OCI-LY7 (cell line): ENCODE measurements around the gene NFKB1. TPM values are rescaled to one million over a fixed set of nuclear protein-coding genes. Genes with fewer than 3 reads are reported as not detected.

Experiments used
- BruUV-seq: library from RNA; stranded (reverse); fragments of 400-500 nt; replicated peaks from 2 replicates; lab custom pipeline; 2021; lab: Mats Ljungman, UMichigan
- CTCF ChIA-PET: fragments of 300-600 bp; sonication (Branson Sonifier 250); formaldehyde crosslinking; loops from one replicate; lab custom pipeline; 2022; ENCODE audit warnings: antibody characterized with exemption; ENCODE audit not compliant: unreplicated experiment; lab: Charles Lee
- POLR2A ChIA-PET: fragments of 300-600 bp; sonication (Branson Sonifier 250); formaldehyde crosslinking; loops from one replicate; lab custom pipeline; 2022; ENCODE audit warnings: antibody characterized with exemption; lab: Charles Lee
- DNase-seq: peaks from one replicate; pipeline ENCODE4 v3.0.0-alpha.2; 2015; ENCODE audit warnings: low spot score
- H2AFZ ChIP-seq: fragments of 200-600 bp; sonication (generic), shearing (Covaris generic); 2 replicates; pipeline ENCODE4 v1.6.1; 2014; ENCODE audit warnings: mild to moderate bottlenecking, antibody characterized with exemption, low read length, moderate library complexity
- H3K27ac ChIP-seq: fragments of 200-600 bp; sonication (generic); 2 replicates; pipeline ENCODE4 v1.5.1; 2014; ENCODE audit warnings: mixed run types, low read depth, mild to moderate bottlenecking, moderate library complexity, low read length, inconsistent platforms; ENCODE audit not compliant: poor library complexity, severe bottlenecking
- H3K36me3 ChIP-seq: fragments of 200-600 bp; sonication (generic); 2 replicates; pipeline ENCODE4 v1.6.1; 2014; ENCODE audit warnings: mild to moderate bottlenecking, antibody characterized with exemption, low read length, moderate library complexity, mixed read lengths; ENCODE audit not compliant: insufficient read depth
- H3K4me1 ChIP-seq: fragments of 200-600 bp; sonication (generic); 2 replicates; pipeline ENCODE4 v1.5.1; 2014; ENCODE audit warnings: mild to moderate bottlenecking, low read length; ENCODE audit not compliant: insufficient read depth, poor library complexity, severe bottlenecking
- H3K4me2 ChIP-seq: fragments of 200-600 bp; sonication (generic); 2 replicates; pipeline ENCODE4 v1.6.1; 2014; ENCODE audit warnings: mild to moderate bottlenecking, low read length
- H3K4me3 ChIP-seq: fragments of 200-600 bp; sonication (generic); 2 replicates; pipeline ENCODE4 v1.5.1; 2014; ENCODE audit warnings: mild to moderate bottlenecking, low read depth, low read length; ENCODE audit not compliant: poor library complexity, severe bottlenecking
- H3K79me2 ChIP-seq: fragments of 200-600 bp; sonication (generic); 2 replicates; pipeline ENCODE4 v1.6.1; 2016; ENCODE audit warnings: low read depth, mild to moderate bottlenecking, low read length, moderate library complexity, mixed read lengths; ENCODE audit not compliant: insufficient read depth
- H3K9me2 ChIP-seq: fragments of 200-600 bp; sonication (generic); 2 replicates; pipeline ENCODE4 v1.6.1; 2016; ENCODE audit warnings: mild to moderate bottlenecking, low read length, mixed read lengths; ENCODE audit not compliant: insufficient read depth
- H3K9me3 ChIP-seq: fragments of 200-600 bp; sonication (generic); 2 replicates; pipeline ENCODE4 v1.6.1; 2014; ENCODE audit warnings: mild to moderate bottlenecking, mixed run types, low read length, mixed read lengths
- H4K20me1 ChIP-seq: fragments of 200-600 bp; sonication (generic); 2 replicates; pipeline ENCODE4 v1.6.1; 2014; ENCODE audit warnings: mild to moderate bottlenecking, antibody characterized with exemption, low read length, moderate library complexity, mixed read lengths; ENCODE audit not compliant: insufficient read depth
- CTCF ChIP-seq: fragments of 200-600 bp; sonication (generic); conservative IDR thresholded peaks from 2 replicates; pipeline ENCODE4 v1.5.1; 2014; ENCODE audit warnings: mild to moderate bottlenecking, antibody characterized with exemption, low read length, moderate library complexity, mixed read lengths
- EZH2phosphoT487 ChIP-seq: fragments of 200-600 bp; sonication (generic); IDR thresholded peaks from 2 replicates; pipeline ENCODE4 v1.6.1; 2018; ENCODE audit warnings: low read depth, borderline replicate concordance, mild to moderate bottlenecking, mixed run types, antibody characterized with exemption, low read length, moderate library complexity, mixed read lengths
- intact Hi-C: fragments of 100-400 bp; cut with micrococcal nuclease; formaldehyde crosslinking; loops from one replicate; pipeline ENCODE4 v1.10.0; 2022; ENCODE audit not compliant: unreplicated experiment
- total RNA-seq, 2 experiments: library from RNA; depleted of rRNA in 1 of 2; stranded (reverse); fragments of >200 nt in 1 of 2; shearing (Covaris generic) in 1 of 2; gene quantifications; 2 replicates each; pipeline ENCODE4 v1.2.3, GENCODE V29; 2014 to 2022

The NFKB1 gene
- total RNA-seq, 2 experiments from 2014 or later = 23.1 to 47.8 TPM

GRCh38 chr4:102526532-102526931 lies 25.4 kb downstream of the NFKB1 start:
- Histone ChIP-seq H3K27ac (no peak overlapping the region), H3K79me2 (peaks cover 25% of the 10 kb centered on the region; the same call in 1 of the 2 replicates), H2AFZ (no peak overlapping the region), H3K4me1 (no peaks in the 10 kb centered on the region), H3K36me3 (peaks cover 15% of the 10 kb centered on the region), H3K9me2 (no peaks in the 10 kb centered on the region), H3K4me3 (no peak overlapping the region), H3K4me2 (no peak overlapping the region), H3K9me3 (no peaks in the 10 kb centered on the region), H4K20me1 (no peaks in the 10 kb centered on the region; the same call in 1 of the 2 replicates)
- POLR2A ChIA-PET = interaction anchor here (2.1 kb wide), 1 partner anchor 10 kb away, joined by 6 read pairs; no protein-coding TSS in a partner anchor
- no TSS peak for BruUV-seq
- intact Hi-C loops = no loop called here
- DNase-seq = no peak
- CTCF ChIA-PET = no interaction called here
- no peak for TF ChIP-seq CTCF
- TF ChIP-seq EZH2phosphoT487 = no peak

DNA sequence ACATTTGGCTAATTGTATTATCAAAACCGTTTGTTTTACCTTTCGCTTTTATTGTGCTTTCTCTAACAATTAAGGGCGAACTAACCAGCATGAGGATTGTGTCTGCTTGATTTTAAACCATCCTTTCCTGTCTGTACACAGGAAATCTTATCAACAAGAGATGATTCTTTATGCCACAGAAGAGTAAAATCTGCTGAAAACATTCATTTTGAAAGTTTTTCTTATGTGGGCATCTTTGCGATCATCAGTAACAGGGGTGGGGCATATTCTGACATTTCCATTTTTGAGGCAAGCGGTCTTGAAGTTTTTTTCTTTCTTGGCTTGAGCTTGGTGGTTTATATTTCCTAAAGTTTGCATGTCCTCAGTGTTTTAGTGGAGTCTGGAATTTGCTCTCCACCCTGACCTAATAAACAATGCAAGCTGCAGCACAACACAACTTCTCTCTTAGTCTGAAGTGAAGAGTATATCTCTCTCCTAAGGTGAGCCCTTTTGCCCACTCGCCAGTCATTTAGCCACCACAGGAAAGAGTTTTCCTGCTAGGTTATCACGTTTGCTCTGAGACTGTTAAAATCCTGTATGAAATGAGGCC lies 26.6 kb downstream of the NFKB1 start:
- Histone ChIP-seq H3K4me3 (no peak overlapping the region), H3K4me2 (no peak overlapping the region), H3K9me2 (no peaks in the 10 kb centered on the region), H3K36me3 (peaks cover 15% of the 10 kb centered on the region), H3K27ac (no peak overlapping the region), H3K79me2 (peaks cover 20% of the 10 kb centered on the region; the same call in 1 of the 2 replicates), H3K4me1 (no peaks in the 10 kb centered on the region), H2AFZ (no peak overlapping the region), H3K9me3 (no peaks in the 10 kb centered on the region), H4K20me1 (no peaks in the 10 kb centered on the region; the same call in 1 of the 2 replicates)
- TF ChIP-seq CTCF = no peak
- no peak for TF ChIP-seq EZH2phosphoT487
- POLR2A ChIA-PET = interaction anchor here (0.6 to 2.7 kb wide), 5 partner anchors 8 to 346 kb away, joined by 3 to 9 read pairs (median 3); no protein-coding TSS in a partner anchor
- intact Hi-C loops = no loop called here
- CTCF ChIA-PET = no interaction called here
- no TSS peak for BruUV-seq
- no peak for DNase-seq

DNA sequence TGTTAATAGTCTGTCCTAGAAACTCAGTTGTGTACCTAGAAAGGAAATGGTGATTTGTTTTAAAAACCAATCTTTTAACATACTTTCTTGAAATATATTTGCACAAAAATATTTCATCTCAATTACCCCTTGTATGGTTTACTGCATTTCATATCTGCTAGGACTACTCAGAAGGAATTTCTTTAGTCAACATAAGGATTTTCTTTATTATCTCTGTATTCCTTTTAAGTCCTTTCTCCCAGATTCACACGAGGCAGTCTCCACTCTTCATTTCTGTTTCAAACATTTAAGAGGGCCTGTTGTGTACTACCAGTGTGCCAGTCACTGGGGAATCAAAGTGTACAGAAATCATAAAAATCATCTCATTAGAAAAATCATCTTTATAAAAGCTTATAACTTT lies 28.8 kb downstream of the NFKB1 start:
- Histone ChIP-seq H3K9me2 (no peaks in the 10 kb centered on the region), H3K4me1 (no peaks in the 10 kb centered on the region), H4K20me1 (no peaks in the 10 kb centered on the region; the same call in 1 of the 2 replicates), H3K4me2 (no peak overlapping the region), H3K27ac (no peak overlapping the region), H3K9me3 (no peaks in the 10 kb centered on the region), H2AFZ (no peak overlapping the region), H3K4me3 (no peak overlapping the region), H3K79me2 (0 out of 2 replicates have a peak, but pooled peaks cover 4% of the 10 kb centered on the region), H3K36me3 (peaks cover 24% of the 10 kb centered on the region)
- DNase-seq = no peak
- intact Hi-C loops = no loop called here
- ChIA-PET POLR2A (interaction anchor here (1.3 to 2.7 kb wide), 2 partner anchors 10 to 16 kb away, joined by 5 to 9 read pairs; no protein-coding TSS in a partner anchor), CTCF (no interaction called here)
- BruUV-seq = no TSS peak
- TF ChIP-seq EZH2phosphoT487 (no peak), CTCF (no peak)
